SKM-1 treated with dmso at 0.1 percent for 144 hours (cell line): ENCODE data around the gene TFDP2.
"Not testable (repeated sequence)": the region's sequence is repeated elsewhere in the genome, so short reads cannot be mapped to it uniquely, and the experiment has no call there.

ENCODE experiments used
- DNase-seq: peaks from one replicate; lab custom pipeline; 2025; ENCODE audit not compliant: unreplicated experiment; lab: John Stamatoyannopoulos, UW

Gene TFDP2

GRCh38 chr3:142022381-142022780 lies 127.0 kb downstream of the TFDP2 start:
- DNase-seq = no peak

- no peak for DNase-seq
Measured at GRCh38 chr3:142021127-142021526, 128.2 kb downstream of the TFDP2 start.

GRCh38 chr3:142019794-142020320 lies 129.5 kb downstream of the TFDP2 start:
- no peak for DNase-seq

GRCh38 chr3:142013993-142014392 lies 135.4 kb downstream of the TFDP2 start:
- no peak for DNase-seq

- no peak for DNase-seq
Measured at GRCh38 chr3:142013326-142013980, 135.9 kb downstream of the TFDP2 start.

- no peak for DNase-seq
Measured at GRCh38 chr3:142009029-142009428, 140.3 kb downstream of the TFDP2 start.

- no peak for DNase-seq
Measured at GRCh38 chr3:142007710-142008399, 141.5 kb downstream of the TFDP2 start.

- not testable (repeated sequence) for DNase-seq
Measured at GRCh38 chr3:142004957-142005356, 144.4 kb downstream of the TFDP2 start.

GRCh38 chr3:142004025-142004424 lies 145.3 kb downstream of the TFDP2 start:
- no peak for DNase-seq

GRCh38 chr3:142003291-142003690 lies 146.1 kb downstream of the TFDP2 start:
- no peak for DNase-seq

- DNase-seq = no peak
Measured at GRCh38 chr3:142000325-142000870, 148.9 kb downstream of the TFDP2 start.

GRCh38 chr3:141998669-141999290 lies 150.6 kb downstream of the TFDP2 start:
- no peak for DNase-seq

GRCh38 chr3:141996437-141996836 lies 152.9 kb downstream of the TFDP2 start:
- DNase-seq = no peak

GRCh38 chr3:141994856-141995255 lies 154.5 kb downstream of the TFDP2 start:
- no peak for DNase-seq

GRCh38 chr3:141992512-141992911 lies 156.8 kb downstream of the TFDP2 start:
- no peak for DNase-seq

GRCh38 chr3:141986548-141987107 lies 162.7 kb downstream of the TFDP2 start:
- DNase-seq = no peak

- no peak for DNase-seq
Measured at GRCh38 chr3:141981084-141981483, 168.3 kb downstream of the TFDP2 start.

GRCh38 chr3:141979050-141979671 lies 170.2 kb downstream of the TFDP2 start:
- no peak for DNase-seq

GRCh38 chr3:141974777-141975176 lies 174.6 kb downstream of the TFDP2 start:
- DNase-seq = not testable (repeated sequence)

GRCh38 chr3:141972399-141972798 lies 176.9 kb downstream of the TFDP2 start:
- DNase-seq = no peak

GRCh38 chr3:141971571-141971970 lies 177.8 kb downstream of the TFDP2 start:
- no peak for DNase-seq
